PC-9 (cell line): ENCODE measurements around the gene GABRG3.

ENCODE experiments used
- EZH2 ChIP-seq: fragments of 200-600 bp; sonication (generic); IDR thresholded peaks from 2 replicates; pipeline ENCODE4 v1.8.0; 2017; ENCODE audit warnings: antibody characterized with exemption, low read depth
- TF ChIP-seq, protein P1 (sequence below): fragments of 200-600 bp; sonication (generic); conservative IDR thresholded peaks from 2 replicates; pipeline ENCODE4 v1.6.1; 2017; ENCODE audit warnings: mixed run types, antibody characterized with exemption, mild to moderate bottlenecking, moderate library complexity

GRCh38 chr15:27463525-27464088 is 492.6 kb downstream of the GABRG3 start:
- TF ChIP-seq, protein P1, sequence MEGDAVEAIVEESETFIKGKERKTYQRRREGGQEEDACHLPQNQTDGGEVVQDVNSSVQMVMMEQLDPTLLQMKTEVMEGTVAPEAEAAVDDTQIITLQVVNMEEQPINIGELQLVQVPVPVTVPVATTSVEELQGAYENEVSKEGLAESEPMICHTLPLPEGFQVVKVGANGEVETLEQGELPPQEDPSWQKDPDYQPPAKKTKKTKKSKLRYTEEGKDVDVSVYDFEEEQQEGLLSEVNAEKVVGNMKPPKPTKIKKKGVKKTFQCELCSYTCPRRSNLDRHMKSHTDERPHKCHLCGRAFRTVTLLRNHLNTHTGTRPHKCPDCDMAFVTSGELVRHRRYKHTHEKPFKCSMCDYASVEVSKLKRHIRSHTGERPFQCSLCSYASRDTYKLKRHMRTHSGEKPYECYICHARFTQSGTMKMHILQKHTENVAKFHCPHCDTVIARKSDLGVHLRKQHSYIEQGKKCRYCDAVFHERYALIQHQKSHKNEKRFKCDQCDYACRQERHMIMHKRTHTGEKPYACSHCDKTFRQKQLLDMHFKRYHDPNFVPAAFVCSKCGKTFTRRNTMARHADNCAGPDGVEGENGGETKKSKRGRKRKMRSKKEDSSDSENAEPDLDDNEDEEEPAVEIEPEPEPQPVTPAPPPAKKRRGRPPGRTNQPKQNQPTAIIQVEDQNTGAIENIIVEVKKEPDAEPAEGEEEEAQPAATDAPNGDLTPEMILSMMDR = no peak
- TF ChIP-seq EZH2 = no peak
